Pancreas (tissue), 10 donors: ENCODE data around the gene NAT8L. TPM values are rescaled to one million over a fixed set of nuclear protein-coding genes. Genes with fewer than 3 reads are reported as not detected.

ENCODE experiments used
- ATAC-seq, 4 donors: fragments of 200-7000 bp; cut with Tn5 transposase; one replicate each; pipeline versions ENCODE4 v1.8.0 to v1.9.1; 2020; ENCODE audit warnings: mild to moderate bottlenecking in 4 of 4, moderate library complexity in 4 of 4
- DNase-seq, 6 donors: peaks; one replicate each; pipeline ENCODE4 v3.0.0-alpha.2; 2020
- FAIRE-seq: peaks from 2 replicates; lab custom pipeline; 2012; peaks lifted over from hg19 to GRCh38; lab: Jason Lieb, UNC
- H3K27ac ChIP-seq, 4 donors: fragments of 200-600 bp; sonication (generic); 1 replicate in 3 of 4; 2 replicates in 1 of 4; pipeline versions ENCODE4 v1.5.0 to v1.8.0; 2020
- H3K27me3 ChIP-seq, 4 donors: fragments of 200-600 bp; one replicate each; pipeline ENCODE4 v1.8.0; 2021
- H3K36me3 ChIP-seq, 3 donors: fragments of 200-600 bp; sonication (generic) in 1 of 3; one replicate each; pipeline versions ENCODE4 v1.5.0 to v1.8.0; 2020 to 2021
- H3K4me1 ChIP-seq, 3 donors: fragments of 200-600 bp; one replicate each; pipeline ENCODE4 v1.8.0; 2021
- H3K4me3 ChIP-seq, 4 donors: fragments of 200-600 bp; sonication (generic) in 2 of 4; one replicate each; pipeline versions ENCODE4 v1.5.0 to v1.8.0; 2020 to 2021
- H3K9me3 ChIP-seq, 4 donors: fragments of 200-600 bp; one replicate each; pipeline ENCODE4 v1.8.0; 2021
- WGBS, 2 donors: extraction: QIAGEN DNeasy Blood & Tissue Kit; methylation state at CpG; one replicate each; pipeline ENCODE4 v1.1.7; 2013; 5-methylcytosine and 5-hydroxymethylcytosine counted together
- intact Hi-C, 3 donors: fragments of 100-400 bp; cut with DNase I; formaldehyde crosslinking; loops; one replicate each; pipeline versions ENCODE4 v1.11.1 to v1.14.2; 2022
- polyA plus RNA-seq, 2 donors: library from polyadenylated mRNA; stranded (reverse); fragments of 200-250 nt; gene quantifications; one replicate each; pipeline ENCODE4 v1.2.3, GENCODE V29; 2013
- total RNA-seq, 6 donors: library from RNA; stranded (reverse); fragmentation: NEBNext Ultra II Directional in 4 of 6; extraction: Animal tissue kit (Norgen Biotek cat#: 25700) in 4 of 6; gene quantifications; one replicate each; pipeline versions ENCODE4 v1.2.1 to v1.2.4, GENCODE V29; 2021 to 2023
- TF ChIP-seq, protein P1 (sequence below), 4 donors: fragments of 200-600 bp; sonication (generic) in 3 of 4; IDR thresholded peaks; one replicate each; pipeline versions ENCODE4 v1.5.0 to v1.8.0; 2021; ENCODE audit warnings: antibody characterized with exemption in 4 of 4
- donor health status: healthy with polysubstance abuse.
- donor health status: DM: no; HTN: no; CAD: no; lungs with moderate emphysema.
- donor health status: DM: no; HTN: no; CAD: no.
- donor health status: control.
- donor health status: control.
- donor health status: Bipolar disorder and iron deficiency.
- donor health status: DM: yes; HTN: yes; CAD: no.
- donor health status: DM: no; HTN: no; CAD: no.
- donor health status: DM: no; HTN: no; CAD: no.
- donor health status: DM: yes; HTN: yes; CAD: no.

The NAT8L gene
- total and polyA plus RNA-seq, 8 donors, result 3.0 to 7.2 (median 4.8) TPM

DNA sequence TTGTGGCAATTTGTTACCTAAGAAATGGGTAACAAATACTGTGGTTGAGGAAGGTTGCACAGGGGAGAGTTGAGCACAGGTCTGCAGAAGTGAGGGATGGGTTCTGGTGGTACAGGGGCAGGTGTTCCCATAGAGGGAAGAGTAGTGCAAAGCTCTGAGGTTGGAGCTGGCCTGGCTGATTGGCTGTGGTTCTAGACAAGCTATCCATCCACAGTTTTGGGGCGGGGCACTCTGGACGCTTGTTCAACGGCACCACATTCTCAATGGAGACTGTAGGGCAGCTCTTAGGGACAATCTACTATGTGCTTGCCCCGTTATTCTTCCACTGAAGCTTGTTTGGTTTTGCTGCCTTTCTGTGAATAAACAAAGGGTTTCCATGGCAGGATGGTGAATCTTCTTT is 35.4 kb downstream of the NAT8L start:
- intact Hi-C loops, result no loop called here
- Histone ChIP-seq H3K4me3 (no peak overlapping the region), H3K27ac (no peak overlapping the region), H3K27me3 (no peaks in the 10 kb centered on the region), H3K9me3 (no peaks in the 10 kb centered on the region), H3K4me1 (no peaks in the 10 kb centered on the region), H3K36me3 (no peaks in the 10 kb centered on the region)
- ATAC-seq, result no peak
- no peak for DNase-seq
- WGBS, 2 donors, result 90 to 95% methylated on average over 4 of the region's 4 CpGs
- no peak for FAIRE-seq
- TF ChIP-seq, protein P1, sequence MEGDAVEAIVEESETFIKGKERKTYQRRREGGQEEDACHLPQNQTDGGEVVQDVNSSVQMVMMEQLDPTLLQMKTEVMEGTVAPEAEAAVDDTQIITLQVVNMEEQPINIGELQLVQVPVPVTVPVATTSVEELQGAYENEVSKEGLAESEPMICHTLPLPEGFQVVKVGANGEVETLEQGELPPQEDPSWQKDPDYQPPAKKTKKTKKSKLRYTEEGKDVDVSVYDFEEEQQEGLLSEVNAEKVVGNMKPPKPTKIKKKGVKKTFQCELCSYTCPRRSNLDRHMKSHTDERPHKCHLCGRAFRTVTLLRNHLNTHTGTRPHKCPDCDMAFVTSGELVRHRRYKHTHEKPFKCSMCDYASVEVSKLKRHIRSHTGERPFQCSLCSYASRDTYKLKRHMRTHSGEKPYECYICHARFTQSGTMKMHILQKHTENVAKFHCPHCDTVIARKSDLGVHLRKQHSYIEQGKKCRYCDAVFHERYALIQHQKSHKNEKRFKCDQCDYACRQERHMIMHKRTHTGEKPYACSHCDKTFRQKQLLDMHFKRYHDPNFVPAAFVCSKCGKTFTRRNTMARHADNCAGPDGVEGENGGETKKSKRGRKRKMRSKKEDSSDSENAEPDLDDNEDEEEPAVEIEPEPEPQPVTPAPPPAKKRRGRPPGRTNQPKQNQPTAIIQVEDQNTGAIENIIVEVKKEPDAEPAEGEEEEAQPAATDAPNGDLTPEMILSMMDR (IDR thresholded peaks at IDR 0.05), result no peak

DNA sequence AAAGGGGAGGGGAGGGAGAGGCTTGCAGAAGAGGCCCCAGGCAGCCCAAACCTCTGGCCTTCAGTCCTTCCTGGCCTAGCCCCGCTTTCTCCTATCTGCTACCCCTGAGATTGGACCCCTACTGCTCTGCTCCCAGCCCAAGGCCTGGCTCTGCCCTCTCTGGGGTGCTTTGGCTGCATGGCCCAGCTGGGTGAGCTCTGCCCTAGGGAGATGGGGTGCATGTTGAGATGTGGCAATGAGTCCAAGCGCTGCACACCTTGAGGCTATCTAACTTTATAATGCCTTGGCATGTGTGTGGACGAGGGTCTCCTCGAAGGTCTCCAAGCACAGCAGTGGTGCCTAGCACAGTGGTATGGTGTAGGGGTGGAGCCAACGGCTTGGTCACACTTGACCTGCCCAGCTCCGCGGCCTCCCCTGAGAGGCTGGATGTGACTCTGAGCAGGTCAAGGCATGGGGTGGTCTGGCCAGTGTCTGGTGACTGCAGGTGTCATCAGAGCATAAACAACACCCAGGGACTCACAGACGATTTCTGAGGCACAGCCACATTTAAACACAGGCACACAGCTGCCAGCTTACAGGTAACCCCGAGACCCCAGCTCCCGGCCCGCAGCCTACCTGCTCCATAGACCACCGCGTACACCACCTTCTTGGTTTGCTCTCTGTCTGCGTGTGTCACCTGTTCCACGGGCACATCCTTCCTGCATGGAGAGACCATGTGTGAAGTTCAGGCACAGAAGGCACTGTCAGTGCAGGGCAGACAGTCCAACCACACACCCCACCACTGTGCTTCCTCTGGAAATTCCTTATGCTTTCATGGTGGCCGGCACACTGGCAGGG is 36.3 kb downstream of the NAT8L start:
- Histone ChIP-seq H3K9me3 (no peaks in the 10 kb centered on the region), H3K4me1 (no peaks in the 10 kb centered on the region), H3K27me3 (no peaks in the 10 kb centered on the region), H3K27ac (no peak overlapping the region), H3K4me3 (no peak overlapping the region), H3K36me3 (no peaks in the 10 kb centered on the region)
- ATAC-seq (no peak), FAIRE-seq (no peak), DNase-seq (no peak)
- TF ChIP-seq, protein P1 (IDR thresholded peaks at IDR 0.05), result no peak
- intact Hi-C loops, result no loop called here
- 91 to 93% methylated on average over 16 of the region's 16 CpGs for WGBS, 2 donors

DNA sequence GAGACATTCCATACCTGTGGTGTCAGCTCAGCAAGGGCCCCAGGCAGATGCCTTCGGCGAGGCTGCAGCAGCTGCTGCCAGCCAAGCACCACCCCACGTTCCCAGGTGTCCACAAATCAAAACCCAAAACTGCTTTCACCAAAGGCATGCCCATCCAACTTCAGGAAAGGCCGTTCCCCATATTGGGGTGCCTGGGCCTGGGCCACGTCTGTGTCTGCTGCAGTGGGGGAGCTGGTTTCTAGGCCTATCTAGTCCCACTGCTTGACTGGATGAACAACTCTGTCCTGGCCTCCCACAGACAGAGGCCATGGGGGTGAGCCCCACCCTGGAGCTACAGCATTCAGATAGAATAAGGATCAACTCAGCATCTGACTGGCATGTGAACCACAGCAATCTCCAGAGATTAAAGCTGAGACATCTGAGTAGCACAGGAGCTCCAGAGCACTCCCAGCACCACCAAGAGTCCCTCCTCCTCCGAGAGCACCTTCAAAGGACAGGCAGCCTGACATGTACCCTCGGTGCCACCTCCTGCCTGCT is 37.0 kb downstream of the NAT8L start:
- 79 to 83% methylated on average over 7 of the region's 7 CpGs for WGBS, 2 donors
- no peaks in the 10 kb centered on the region for H3K4me1 ChIP-seq
- no peak for DNase-seq
- TF ChIP-seq, protein P1 (IDR thresholded peaks at IDR 0.05), result no peak
- no peaks in the 10 kb centered on the region for H3K9me3 ChIP-seq
- intact Hi-C loops, result no loop called here
- no peaks in the 10 kb centered on the region for H3K27me3 ChIP-seq
- H3K27ac ChIP-seq, result no peak overlapping the region
- no peaks in the 10 kb centered on the region for H3K36me3 ChIP-seq
- no peak overlapping the region for H3K4me3 ChIP-seq
- ATAC-seq, result no peak
- FAIRE-seq, result no peak

DNA sequence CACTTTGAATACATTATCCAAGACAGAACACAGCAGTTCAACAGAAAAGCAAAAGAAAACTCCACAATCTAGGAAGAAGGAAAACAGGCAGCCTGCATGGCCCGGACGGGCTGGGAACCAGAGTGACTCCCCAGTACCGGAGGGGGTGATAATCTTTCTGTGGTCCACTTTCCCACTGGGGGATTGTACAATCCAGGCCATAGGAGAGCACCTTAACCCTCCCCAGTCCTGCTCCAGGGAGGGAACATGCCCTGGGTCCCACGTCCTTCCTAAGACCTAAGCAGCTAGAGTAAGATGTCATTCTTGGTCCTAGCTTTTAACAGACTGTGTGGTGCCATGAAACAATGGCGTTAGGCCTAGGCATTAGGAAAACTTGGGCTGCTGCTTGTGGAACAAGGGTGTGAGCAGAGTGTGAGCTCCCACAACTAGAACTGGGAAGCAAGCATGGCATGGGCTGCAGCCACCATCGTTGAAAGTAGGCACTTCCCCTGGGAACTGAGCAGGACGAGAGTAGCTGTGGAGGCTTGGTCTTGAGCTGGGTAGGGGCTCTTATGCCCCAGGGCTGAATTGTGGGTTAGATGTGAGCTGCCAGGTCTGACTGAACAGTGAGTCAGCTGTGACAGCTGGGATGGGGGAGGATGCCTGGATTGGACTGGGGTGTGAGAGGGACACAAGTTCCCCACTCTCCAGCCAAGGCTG is 42.4 kb downstream of the NAT8L start:
- no peak for FAIRE-seq

More for the DNA sequence above, 42.4 kb downstream of the NAT8L start:
- H3K27me3 ChIP-seq, result no peaks in the 10 kb centered on the region
- intact Hi-C loops, result no loop called here
- no peaks in the 10 kb centered on the region for H3K9me3 ChIP-seq
- ATAC-seq (no peak), DNase-seq (no peak)
- H3K27ac ChIP-seq, result no peak overlapping the region
- no peaks in the 10 kb centered on the region for H3K36me3 ChIP-seq
- no peak overlapping the region for H3K4me3 ChIP-seq
- 88 to 91% methylated on average over 7 of the region's 7 CpGs for WGBS, 2 donors
- TF ChIP-seq, protein P1 (IDR thresholded peaks at IDR 0.05), result no peak
- no peaks in the 10 kb centered on the region for H3K4me1 ChIP-seq
